Astrocyte (in vitro differentiated cells and primary cell): ENCODE data around the gene MADD. TPM values are rescaled to one million over a fixed set of nuclear protein-coding genes. Genes with fewer than 3 reads are reported as not detected.

Experiments
- DNase-seq: peaks from one replicate; pipeline ENCODE4 v3.0.0-alpha.2; 2010; ENCODE audit warnings: low read depth
- FAIRE-seq: peaks from 2 replicates; lab custom pipeline; 2011; peaks lifted over from hg19 to GRCh38; lab: Jason Lieb, UNC
- H2AFZ ChIP-seq: 2 replicates; pipeline ENCODE4 v1.6.0; 2012; ENCODE audit warnings: low read depth, low read length, inconsistent platforms
- H3K27ac ChIP-seq: 2 replicates; pipeline ENCODE4 v1.5.1; 2011; ENCODE audit warnings: low read depth, low read length, inconsistent platforms
- H3K27me3 ChIP-seq: 2 replicates; pipeline ENCODE4 v1.6.0; 2011; ENCODE audit warnings: low read length, inconsistent platforms; ENCODE audit not compliant: insufficient read depth
- H3K36me3 ChIP-seq: 2 replicates; pipeline ENCODE4 v1.5.1; 2011; ENCODE audit warnings: low read length, inconsistent platforms; ENCODE audit not compliant: insufficient read depth
- H3K4me1 ChIP-seq: 2 replicates; pipeline ENCODE4 v1.5.1; 2011; ENCODE audit warnings: low read length, inconsistent platforms; ENCODE audit not compliant: insufficient read depth
- H3K4me2 ChIP-seq: 2 replicates; pipeline ENCODE4 v1.6.0; 2012; ENCODE audit warnings: low read length, inconsistent platforms
- H3K4me3 ChIP-seq: 2 replicates; pipeline ENCODE4 v1.5.1; 2011; ENCODE audit warnings: low read depth, mild to moderate bottlenecking, low read length, inconsistent platforms; ENCODE audit not compliant: insufficient read depth
- H3K79me2 ChIP-seq: 2 replicates; pipeline ENCODE4 v1.6.0; 2012; ENCODE audit warnings: mild to moderate bottlenecking, low read length, inconsistent platforms; ENCODE audit not compliant: insufficient read depth
- H3K9ac ChIP-seq: 2 replicates; pipeline ENCODE4 v1.6.0; 2012; ENCODE audit warnings: mild to moderate bottlenecking, low read length, inconsistent platforms
- H3K9me3 ChIP-seq: 2 replicates; pipeline ENCODE4 v1.5.1; 2012; ENCODE audit warnings: low read depth, mild to moderate bottlenecking, low read length, inconsistent platforms; ENCODE audit not compliant: insufficient read depth
- H4K20me1 ChIP-seq: 2 replicates; pipeline ENCODE4 v1.6.0; 2012; ENCODE audit warnings: low read length, inconsistent platforms; ENCODE audit not compliant: insufficient read depth
- H3K27ac Mint-ChIP-seq: one replicate; pipeline ENCODE4 v1.8.0; 2021; ENCODE audit warnings: mild to moderate bottlenecking, mixed read lengths; ENCODE audit not compliant: unreplicated experiment
- H3K27me3 Mint-ChIP-seq: one replicate; pipeline ENCODE4 v1.8.0; 2021; ENCODE audit warnings: low read depth, mixed read lengths; ENCODE audit not compliant: unreplicated experiment
- H3K36me3 Mint-ChIP-seq: one replicate; pipeline ENCODE4 v1.8.0; 2021; ENCODE audit warnings: low read depth, mixed read lengths; ENCODE audit not compliant: unreplicated experiment
- H3K4me1 Mint-ChIP-seq: one replicate; pipeline ENCODE4 v1.8.0; 2021; ENCODE audit warnings: low read depth, mixed read lengths; ENCODE audit not compliant: unreplicated experiment
- H3K4me3 Mint-ChIP-seq: one replicate; pipeline ENCODE4 v1.8.0; 2021; ENCODE audit warnings: mild to moderate bottlenecking, moderate library complexity, mixed read lengths; ENCODE audit not compliant: unreplicated experiment
- H3K9me3 Mint-ChIP-seq: one replicate; pipeline ENCODE4 v1.8.0; 2021; ENCODE audit warnings: mild to moderate bottlenecking, mixed read lengths; ENCODE audit not compliant: unreplicated experiment
- CTCF ChIP-seq: IDR thresholded peaks from 2 replicates; pipeline ENCODE4 v1.5.1; 2011; ENCODE audit warnings: low read depth, mild to moderate bottlenecking, inconsistent platforms, low read length, moderate library complexity; ENCODE audit not compliant: insufficient read depth
- EZH2 ChIP-seq: IDR thresholded peaks from 2 replicates; pipeline ENCODE4 v1.6.1; 2012; ENCODE audit warnings: mild to moderate bottlenecking, low read length, inconsistent platforms; ENCODE audit not compliant: insufficient read depth
- total RNA-seq: library from RNA; stranded (reverse); gene quantifications from 2 replicates; pipeline ENCODE4 v1.2.1, GENCODE V29; 2021

MADD gene
- total RNA-seq, 1 donor from 2014 or later: 22.9 TPM

GRCh38 chr11:47329987-47330931 is 60.3 kb downstream of the MADD start:
- Histone ChIP-seq H3K9ac (no peak overlapping the region), H4K20me1 (no peaks in the 10 kb centered on the region), H3K27ac (no peak overlapping the region), H3K36me3 (no peaks in the 10 kb centered on the region), H3K9me3 (no peaks in the 10 kb centered on the region), H3K27me3 (no peaks in the 10 kb centered on the region), H3K79me2 (no peaks in the 10 kb centered on the region), H3K4me2 (no peak overlapping the region), H3K4me3 (no peak overlapping the region), H2AFZ (no peak overlapping the region), H3K4me1 (no peaks in the 10 kb centered on the region)
- H3K27me3 Mint-ChIP-seq: no peaks in the 10 kb centered on the region
- H3K9me3 Mint-ChIP-seq: no peaks in the 10 kb centered on the region
- DNase-seq (no peak), FAIRE-seq (no peak)
- H3K36me3 Mint-ChIP-seq: peaks cover 17% of the 10 kb centered on the region
- H3K27ac Mint-ChIP-seq: no peak overlapping the region
- H3K4me1 Mint-ChIP-seq: no peaks in the 10 kb centered on the region
- TF ChIP-seq EZH2: no peak
- TF ChIP-seq CTCF: no peak
- H3K4me3 Mint-ChIP-seq: no peak overlapping the region

GRCh38 chr11:47331454-47332302 is 61.7 kb downstream of the MADD start:
- no peaks in the 10 kb centered on the region for H3K79me2 ChIP-seq
- no peak overlapping the region for H3K9ac ChIP-seq
- no peaks in the 10 kb centered on the region for H3K27me3 Mint-ChIP-seq
- no peaks in the 10 kb centered on the region for H4K20me1 ChIP-seq
- no peaks in the 10 kb centered on the region for H3K4me1 Mint-ChIP-seq
- no peak overlapping the region for H3K27ac ChIP-seq
- no peaks in the 10 kb centered on the region for H3K36me3 ChIP-seq
- no peak for TF ChIP-seq CTCF
- TF ChIP-seq EZH2: no peak
- no peaks in the 10 kb centered on the region for H3K9me3 ChIP-seq
- no peaks in the 10 kb centered on the region for H3K27me3 ChIP-seq
- no peak overlapping the region for H2AFZ ChIP-seq
- peaks cover 12% of the 10 kb centered on the region for H3K36me3 Mint-ChIP-seq
- H3K9me3 Mint-ChIP-seq: no peaks in the 10 kb centered on the region
- no peak overlapping the region for H3K4me3 ChIP-seq
- no peak overlapping the region for H3K27ac Mint-ChIP-seq
- H3K4me3 Mint-ChIP-seq: no peak overlapping the region
- DNase-seq (no peak), FAIRE-seq (no peak)
- no peak overlapping the region for H3K4me2 ChIP-seq
- no peaks in the 10 kb centered on the region for H3K4me1 ChIP-seq
